Keratinocyte (primary cell): Measurements from ENCODE around the gene RPUSD4. TPM values are rescaled to one million over a fixed set of nuclear protein-coding genes. Genes with fewer than 3 reads are reported as not detected.

ENCODE experiments used
- DNase-seq: peaks from one replicate; pipeline ENCODE4 v3.0.0-alpha.2; 2011; ENCODE audit warnings: low read depth, missing footprints, low spot score
- FAIRE-seq: peaks from 2 replicates; lab custom pipeline; 2011; peaks lifted over from hg19 to GRCh38; lab: Jason Lieb, UNC
- H2AFZ ChIP-seq: 2 replicates; pipeline ENCODE4 v1.6.0; 2012; ENCODE audit warnings: low read length, control low read depth, inconsistent platforms; ENCODE audit not compliant: control insufficient read depth
- H3K27ac ChIP-seq: 2 replicates; pipeline ENCODE4 v1.5.1; 2011; ENCODE audit warnings: low read length; ENCODE audit not compliant: control insufficient read depth, insufficient read depth
- H3K27me3 ChIP-seq: 3 replicates; pipeline ENCODE4 v1.6.0; 2011; ENCODE audit warnings: low read length; ENCODE audit not compliant: control insufficient read depth, insufficient read depth; ENCODE audit errors: extremely low read depth
- H3K36me3 ChIP-seq, 2 experiments: 2 replicates in 1 of 2; 3 replicates in 1 of 2; pipeline ENCODE4 v1.5.1; 2011; ENCODE audit warnings: low read length in 2 of 2, mild to moderate bottlenecking in 1 of 2; ENCODE audit not compliant: control insufficient read depth in 2 of 2, insufficient read depth in 2 of 2; ENCODE audit errors: extremely low read depth in 1 of 2
- H3K4me1 ChIP-seq: 3 replicates; pipeline ENCODE4 v1.5.1; 2011; ENCODE audit warnings: low read length; ENCODE audit not compliant: control insufficient read depth, insufficient read depth; ENCODE audit errors: extremely low read depth
- H3K4me2 ChIP-seq: 3 replicates; pipeline ENCODE4 v1.6.0; 2011; ENCODE audit warnings: low read depth, low read length; ENCODE audit not compliant: control insufficient read depth, insufficient read depth; ENCODE audit errors: extremely low read depth
- H3K4me3 ChIP-seq, 3 experiments: fragments of 200-600 bp in 1 of 3; sonication (generic) in 1 of 3; 2 replicates in 2 of 3; 3 replicates in 1 of 3; pipeline ENCODE4 v1.5.1; 2011 to 2016; ENCODE audit warnings: low read length in 3 of 3, mild to moderate bottlenecking in 3 of 3, control low read depth in 2 of 3, inconsistent platforms in 1 of 3, low read depth in 1 of 3, mixed read lengths in 1 of 3, mixed run types in 1 of 3, moderate library complexity in 1 of 3; ENCODE audit not compliant: control insufficient read depth in 2 of 3, insufficient read depth in 2 of 3; ENCODE audit errors: extremely low read depth in 1 of 3
- H3K79me2 ChIP-seq: 2 replicates; pipeline ENCODE4 v1.6.0; 2012; ENCODE audit warnings: low read length; ENCODE audit not compliant: control insufficient read depth, insufficient read depth
- H3K9ac ChIP-seq: 3 replicates; pipeline ENCODE4 v1.6.0; 2011; ENCODE audit warnings: low read length; ENCODE audit not compliant: control insufficient read depth, insufficient read depth; ENCODE audit errors: extremely low read depth
- H3K9me1 ChIP-seq: 3 replicates; pipeline ENCODE4 v1.6.0; 2011; ENCODE audit warnings: low read length; ENCODE audit not compliant: control insufficient read depth, insufficient read depth; ENCODE audit errors: extremely low read depth
- H3K9me3 ChIP-seq: 2 replicates; pipeline ENCODE4 v1.5.1; 2012; ENCODE audit warnings: low read depth, low read length; ENCODE audit not compliant: control insufficient read depth
- H4K20me1 ChIP-seq: 3 replicates; pipeline ENCODE4 v1.6.0; 2011; ENCODE audit warnings: low read length; ENCODE audit not compliant: control insufficient read depth, insufficient read depth; ENCODE audit errors: extremely low read depth
- EZH2 ChIP-seq: IDR thresholded peaks from one replicate; pipeline ENCODE4 v1.6.1; 2012; ENCODE audit warnings: inconsistent platforms, mild to moderate bottlenecking, low read length, moderate library complexity
- dilution Hi-C: fragments of 300-500 bp; cut with MboI; formaldehyde crosslinking; loops from one replicate; pipeline ENCODE4 v1.7.0; 2020; ENCODE audit warnings: low sequenced_read_pairs; ENCODE audit not compliant: extremely low pct_ligation_motif_present
- polyA plus RNA-seq, 5 experiments: library from polyadenylated mRNA; depleted of rRNA in 3 of 5; stranded (reverse) in 3 of 5; stranded (forward) in 1 of 5; unstranded in 1 of 5; fragments of >200 nt; gene quantifications; 1 replicate in 1 of 5; 2 replicates in 3 of 5; 3 replicates in 1 of 5; pipeline versions ENCODE4 v1.2.1 to v1.2.3, GENCODE V29; 2011 to 2012; ENCODE audit warnings: missing spikeins in 2 of 5, low read depth in 1 of 5, low replicate concordance in 1 of 5
- TF ChIP-seq, protein P1 (sequence below), 3 experiments: IDR thresholded peaks in 1 of 3; conservative IDR thresholded peaks in 1 of 3; optimal IDR thresholded peaks in 1 of 3; 2 replicates in 2 of 3; 3 replicates in 1 of 3; pipeline versions ENCODE3 to v1.5.1; 2011; ENCODE audit warnings: low read length in 3 of 3, mild to moderate bottlenecking in 3 of 3, moderate library complexity in 2 of 3, control low read depth in 1 of 3, inconsistent platforms in 1 of 3; ENCODE audit not compliant: insufficient read depth in 2 of 3; ENCODE audit errors: extremely low read depth in 1 of 3

The RPUSD4 gene
- polyA plus RNA-seq, 1 donor (not counting 4 experiments of a cell fraction or from before 2014, with no cell fraction given): 23.8 TPM

DNA sequence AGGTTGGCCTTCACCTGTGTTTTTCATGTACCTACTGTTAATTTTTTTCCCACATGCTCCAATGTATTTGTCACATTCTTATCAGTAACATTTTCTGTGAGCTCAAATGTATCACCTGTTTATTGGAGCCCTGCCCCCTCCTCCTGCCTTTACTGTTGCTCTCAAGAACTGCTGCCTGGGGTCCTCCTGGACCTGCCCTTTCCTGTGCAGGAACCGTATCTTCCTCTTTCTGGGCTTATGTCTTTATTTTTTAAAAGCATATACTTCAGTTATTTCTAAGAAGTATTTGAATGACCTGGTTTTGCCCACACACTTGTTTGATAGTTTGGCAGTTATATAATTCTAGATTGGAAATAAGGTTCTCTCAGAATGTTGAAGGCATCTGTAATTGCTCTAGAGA lies 6.0 kb upstream of the RPUSD4 start:
- H4K20me1 ChIP-seq: peaks cover 3% of the 10 kb centered on the region
- H3K4me3 ChIP-seq: no peak overlapping the region
- H3K27me3 ChIP-seq: no peaks in the 10 kb centered on the region
- DNase-seq (no peak), FAIRE-seq (no peak)
- peaks cover 8% of the 10 kb centered on the region for H3K4me1 ChIP-seq
- no peaks in the 10 kb centered on the region for H3K9me3 ChIP-seq
- dilution Hi-C loops: loop anchor here (25.0 kb wide), 1 partner anchor 280 kb away; the partner anchor contains the start of gene VSIG10L2
- no peak overlapping the region for H3K9ac ChIP-seq
- H3K36me3 ChIP-seq: no peaks in the 10 kb centered on the region
- H3K9me1 ChIP-seq: peaks cover 2% of the 10 kb centered on the region
- no peak overlapping the region for H3K4me2 ChIP-seq
- TF ChIP-seq, protein P1, sequence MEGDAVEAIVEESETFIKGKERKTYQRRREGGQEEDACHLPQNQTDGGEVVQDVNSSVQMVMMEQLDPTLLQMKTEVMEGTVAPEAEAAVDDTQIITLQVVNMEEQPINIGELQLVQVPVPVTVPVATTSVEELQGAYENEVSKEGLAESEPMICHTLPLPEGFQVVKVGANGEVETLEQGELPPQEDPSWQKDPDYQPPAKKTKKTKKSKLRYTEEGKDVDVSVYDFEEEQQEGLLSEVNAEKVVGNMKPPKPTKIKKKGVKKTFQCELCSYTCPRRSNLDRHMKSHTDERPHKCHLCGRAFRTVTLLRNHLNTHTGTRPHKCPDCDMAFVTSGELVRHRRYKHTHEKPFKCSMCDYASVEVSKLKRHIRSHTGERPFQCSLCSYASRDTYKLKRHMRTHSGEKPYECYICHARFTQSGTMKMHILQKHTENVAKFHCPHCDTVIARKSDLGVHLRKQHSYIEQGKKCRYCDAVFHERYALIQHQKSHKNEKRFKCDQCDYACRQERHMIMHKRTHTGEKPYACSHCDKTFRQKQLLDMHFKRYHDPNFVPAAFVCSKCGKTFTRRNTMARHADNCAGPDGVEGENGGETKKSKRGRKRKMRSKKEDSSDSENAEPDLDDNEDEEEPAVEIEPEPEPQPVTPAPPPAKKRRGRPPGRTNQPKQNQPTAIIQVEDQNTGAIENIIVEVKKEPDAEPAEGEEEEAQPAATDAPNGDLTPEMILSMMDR (optimal IDR thresholded peaks at IDR 0.05 in 1 of 3, IDR thresholded peaks at IDR 0.05 in 1 of 3, conservative IDR thresholded peaks at IDR 0.05 in 1 of 3; ENCODE audit: extremely low read depth in 1 of 3, insufficient read depth in 2 of 3, low read length in 3 of 3): no peak
- no peak for TF ChIP-seq EZH2
- H3K79me2 ChIP-seq: peaks cover 65% of the 10 kb centered on the region
- H2AFZ ChIP-seq: no peak overlapping the region
- H3K27ac ChIP-seq: no peak overlapping the region

DNA sequence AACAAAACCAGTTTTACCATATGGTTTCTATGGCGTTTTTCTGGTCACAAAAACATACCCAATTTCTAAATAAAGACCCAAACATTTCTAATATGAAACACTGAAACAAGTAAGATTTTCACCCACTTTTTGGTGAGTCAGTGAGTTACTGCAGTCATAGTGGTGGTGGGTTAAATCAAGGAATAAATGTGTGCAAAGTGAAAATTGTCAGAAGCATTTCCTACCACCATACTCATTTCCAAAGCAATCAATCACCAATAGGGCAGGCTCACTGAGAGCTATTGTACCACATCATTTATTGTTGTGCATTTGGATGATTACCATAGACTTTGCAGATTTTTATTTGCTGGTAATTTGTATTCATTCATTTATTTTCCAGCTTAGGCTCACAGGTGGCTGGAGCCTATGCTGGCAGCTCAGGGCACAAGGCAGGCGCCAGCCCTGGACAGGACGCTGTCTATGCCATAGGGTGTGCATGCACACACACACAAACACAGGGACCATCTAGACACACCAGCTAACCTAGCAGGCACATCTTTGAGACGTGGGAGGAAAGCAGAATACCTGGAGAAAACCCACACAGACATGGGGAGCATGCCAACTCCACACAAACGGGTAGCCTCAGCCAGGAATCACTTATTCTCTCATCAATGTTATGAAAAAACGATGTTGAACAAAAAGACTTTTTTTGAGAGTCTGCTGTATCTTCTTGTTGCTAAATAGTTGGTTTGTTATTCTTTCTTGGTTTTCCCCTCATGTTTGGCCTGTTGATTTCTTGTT lies 5.3 kb upstream of the RPUSD4 start:
- H3K4me3 ChIP-seq: no peak overlapping the region
- H3K27ac ChIP-seq: no peak overlapping the region
- TF ChIP-seq, protein P1 (optimal IDR thresholded peaks at IDR 0.05 in 1 of 3, IDR thresholded peaks at IDR 0.05 in 1 of 3, conservative IDR thresholded peaks at IDR 0.05 in 1 of 3; ENCODE audit: extremely low read depth in 1 of 3, insufficient read depth in 2 of 3, low read length in 3 of 3): no peak
- TF ChIP-seq EZH2: no peak
- H3K4me1 ChIP-seq: peaks cover 9% of the 10 kb centered on the region
- H2AFZ ChIP-seq: no peak overlapping the region
- peaks cover 3% of the 10 kb centered on the region for H4K20me1 ChIP-seq
- H3K27me3 ChIP-seq: no peaks in the 10 kb centered on the region
- no peak overlapping the region for H3K4me2 ChIP-seq
- no peak overlapping the region for H3K9ac ChIP-seq
- H3K36me3 ChIP-seq: no peaks in the 10 kb centered on the region
- H3K9me3 ChIP-seq: no peaks in the 10 kb centered on the region
- dilution Hi-C loops: loop anchor here (25.0 kb wide), 1 partner anchor 279 kb away; the partner anchor contains the start of gene VSIG10L2
- FAIRE-seq: no peak
- H3K79me2 ChIP-seq: peaks cover 71% of the 10 kb centered on the region
- peaks cover 2% of the 10 kb centered on the region for H3K9me1 ChIP-seq
- DNase-seq: no peak
